ENCODE results near the gene PHF21B. TPM values are rescaled to one million over a fixed set of nuclear protein-coding genes. Genes with fewer than 3 reads are reported as not detected.

Gene PHF21B
- total RNA-seq, 2 experiments from 2014 or later = not detected

- ChIA-PET CTCF (no interaction called here), POLR2A (no interaction called here)
- H3K4me1 Mint-ChIP-seq = no peaks in the 10 kb centered on the region
- H3K27ac Mint-ChIP-seq = no peak overlapping the region
- H3K27me3 Mint-ChIP-seq = peaks cover 2% of the 10 kb centered on the region
- H3K36me3 Mint-ChIP-seq (ENCODE audit: low read depth) = no peaks in the 10 kb centered on the region
- H3K4me3 Mint-ChIP-seq = no peak overlapping the region
- no peak for DNase-seq
- H3K9me3 Mint-ChIP-seq = peaks cover 9% of the 10 kb centered on the region
Observed at GRCh38 chr22:45034821-45035220, 25.0 kb upstream of the PHF21B start.

GRCh38 chr22:45034156-45034555 lies 24.4 kb upstream of the PHF21B start:
- DNase-seq = no peak
- POLR2A ChIA-PET = no interaction called here
- Mint-ChIP-seq H3K4me3 (no peak overlapping the region), H3K27me3 (peaks cover 2% of the 10 kb centered on the region), H3K4me1 (no peaks in the 10 kb centered on the region), H3K27ac (no peak overlapping the region), H3K36me3 (ENCODE audit: low read depth) (no peaks in the 10 kb centered on the region), H3K9me3 (peaks cover 9% of the 10 kb centered on the region)
- CTCF ChIA-PET = no interaction called here

GRCh38 chr22:45033136-45033535 lies 23.3 kb upstream of the PHF21B start:
- ChIA-PET POLR2A (no interaction called here), CTCF (interaction anchor here (0.5 kb wide), 1 partner anchor 377 kb away, joined by 3 read pairs; no protein-coding TSS in a partner anchor)
- no peak overlapping the region for H3K27ac Mint-ChIP-seq
- DNase-seq = no peak
- H3K4me3 Mint-ChIP-seq = no peak overlapping the region
- peaks cover 2% of the 10 kb centered on the region for H3K27me3 Mint-ChIP-seq
- H3K36me3 Mint-ChIP-seq (ENCODE audit: low read depth) = no peaks in the 10 kb centered on the region
- peaks cover 4% of the 10 kb centered on the region for H3K9me3 Mint-ChIP-seq
- H3K4me1 Mint-ChIP-seq = no peaks in the 10 kb centered on the region

GRCh38 chr22:45031629-45032403 lies 22.0 kb upstream of the PHF21B start:
- no peaks in the 10 kb centered on the region for H3K4me1 Mint-ChIP-seq
- CTCF ChIA-PET = no interaction called here
- no peak overlapping the region for H3K27ac Mint-ChIP-seq
- no peak for DNase-seq
- H3K36me3 Mint-ChIP-seq (ENCODE audit: low read depth) = no peaks in the 10 kb centered on the region
- peaks cover 2% of the 10 kb centered on the region for H3K27me3 Mint-ChIP-seq
- H3K9me3 Mint-ChIP-seq = no peaks in the 10 kb centered on the region
- no peak overlapping the region for H3K4me3 Mint-ChIP-seq
- POLR2A ChIA-PET = no interaction called here

GRCh38 chr22:45029501-45029900 lies 19.7 kb upstream of the PHF21B start:
- no peak for DNase-seq
- Mint-ChIP-seq H3K4me1 (no peaks in the 10 kb centered on the region), H3K36me3 (ENCODE audit: low read depth) (no peaks in the 10 kb centered on the region), H3K9me3 (no peaks in the 10 kb centered on the region), H3K27ac (no peak overlapping the region), H3K4me3 (no peak overlapping the region), H3K27me3 (peaks cover 4% of the 10 kb centered on the region)
- CTCF ChIA-PET = no interaction called here
- POLR2A ChIA-PET = no interaction called here

- Mint-ChIP-seq H3K36me3 (ENCODE audit: low read depth) (no peaks in the 10 kb centered on the region), H3K27ac (no peak overlapping the region)
- POLR2A ChIA-PET = no interaction called here
Observed at GRCh38 chr22:45026511-45026910, 16.7 kb upstream of the PHF21B start.

GRCh38 chr22:45023431-45023830 lies 13.6 kb upstream of the PHF21B start:
- H3K4me3 Mint-ChIP-seq = no peak overlapping the region
- no peaks in the 10 kb centered on the region for H3K4me1 Mint-ChIP-seq
- H3K9me3 Mint-ChIP-seq = no peaks in the 10 kb centered on the region
- no peak overlapping the region for H3K27ac Mint-ChIP-seq
- DNase-seq = no peak
- ChIA-PET CTCF (no interaction called here), POLR2A (no interaction called here)
- H3K27me3 Mint-ChIP-seq = peaks cover 11% of the 10 kb centered on the region
- no peaks in the 10 kb centered on the region for H3K36me3 Mint-ChIP-seq (ENCODE audit: low read depth)

More at GRCh38 chr22:45026511-45026910, 16.7 kb upstream of the PHF21B start:
- Mint-ChIP-seq H3K4me3 (no peak overlapping the region), H3K27me3 (peaks cover 13% of the 10 kb centered on the region), H3K9me3 (no peaks in the 10 kb centered on the region), H3K4me1 (no peaks in the 10 kb centered on the region)
- CTCF ChIA-PET = no interaction called here
- DNase-seq = no peak

- CTCF ChIA-PET = no interaction called here
- Mint-ChIP-seq H3K36me3 (ENCODE audit: low read depth) (no peaks in the 10 kb centered on the region), H3K9me3 (no peaks in the 10 kb centered on the region), H3K4me3 (no peak overlapping the region), H3K4me1 (no peaks in the 10 kb centered on the region), H3K27me3 (peaks cover 11% of the 10 kb centered on the region), H3K27ac (no peak overlapping the region)
- DNase-seq = no peak
- POLR2A ChIA-PET = no interaction called here
Observed at GRCh38 chr22:45019861-45020655, 10.3 kb upstream of the PHF21B start.

GRCh38 chr22:45014654-45015053 lies 4.8 kb upstream of the PHF21B start:
- Mint-ChIP-seq H3K4me3 (no peak overlapping the region), H3K4me1 (peaks cover 9% of the 10 kb centered on the region), H3K27ac (no peak overlapping the region), H3K9me3 (no peaks in the 10 kb centered on the region), H3K27me3 (peaks cover 31% of the 10 kb centered on the region), H3K36me3 (ENCODE audit: low read depth) (peaks cover 8% of the 10 kb centered on the region)
- POLR2A ChIA-PET = no interaction called here
- CTCF ChIA-PET = no interaction called here
- DNase-seq = no peak

- DNase-seq = no peak
- H3K27ac Mint-ChIP-seq = no peak overlapping the region
- H3K9me3 Mint-ChIP-seq = no peaks in the 10 kb centered on the region
- peaks cover 8% of the 10 kb centered on the region for H3K36me3 Mint-ChIP-seq (ENCODE audit: low read depth)
- H3K4me3 Mint-ChIP-seq = no peak overlapping the region
- H3K4me1 Mint-ChIP-seq = peaks cover 9% of the 10 kb centered on the region
- ChIA-PET POLR2A (no interaction called here), CTCF (no interaction called here)
- H3K27me3 Mint-ChIP-seq = peaks cover 34% of the 10 kb centered on the region
Observed at GRCh38 chr22:45013138-45013537, 3.3 kb upstream of the PHF21B start.

GRCh38 chr22:45010532-45010900 lies 711 bp upstream of the PHF21B start:
- peaks cover 12% of the 10 kb centered on the region for H3K4me1 Mint-ChIP-seq
- H3K36me3 Mint-ChIP-seq (ENCODE audit: low read depth) = peaks cover 8% of the 10 kb centered on the region
- CTCF ChIA-PET = no interaction called here
- peak overlapping the region; percentile 72 for H3K4me3 Mint-ChIP-seq
- H3K27ac Mint-ChIP-seq = no peak overlapping the region
- peaks cover 46% of the 10 kb centered on the region for H3K27me3 Mint-ChIP-seq
- DNase-seq = no peak
- POLR2A ChIA-PET = no interaction called here
- H3K9me3 Mint-ChIP-seq = no peaks in the 10 kb centered on the region

- DNase-seq = no peak
- ChIA-PET CTCF (no interaction called here), POLR2A (no interaction called here)
- H3K4me3 Mint-ChIP-seq = peak overlapping the region; percentile 49
- peaks cover 8% of the 10 kb centered on the region for H3K36me3 Mint-ChIP-seq (ENCODE audit: low read depth)
- H3K4me1 Mint-ChIP-seq = peaks cover 12% of the 10 kb centered on the region
- H3K27me3 Mint-ChIP-seq = peaks cover 57% of the 10 kb centered on the region
- no peak overlapping the region for H3K27ac Mint-ChIP-seq
- no peaks in the 10 kb centered on the region for H3K9me3 Mint-ChIP-seq
Observed at GRCh38 chr22:45008751-45009605, 827 bp downstream of the PHF21B start.

GRCh38 chr22:45008186-45008681 lies 1.6 kb downstream of the PHF21B start:
- POLR2A ChIA-PET = no interaction called here
- H3K4me3 Mint-ChIP-seq = no peak overlapping the region
- no peak for DNase-seq

More at GRCh38 chr22:45008186-45008681, 1.6 kb downstream of the PHF21B start:
- H3K9me3 Mint-ChIP-seq = no peaks in the 10 kb centered on the region
- H3K27me3 Mint-ChIP-seq = peaks cover 61% of the 10 kb centered on the region
- peaks cover 8% of the 10 kb centered on the region for H3K36me3 Mint-ChIP-seq (ENCODE audit: low read depth)
- H3K27ac Mint-ChIP-seq = no peak overlapping the region
- CTCF ChIA-PET = no interaction called here
- peaks cover 12% of the 10 kb centered on the region for H3K4me1 Mint-ChIP-seq

Data from activated CD4-positive, alpha-beta memory T cell treated with anti-CD3 and anti-CD28 coated beads, Interleukin-2, amount 10 ng/mL, durations not matched to agents 7 days and 5 days (primary cell).